Activated CD4-positive, alpha-beta T cell treated with anti-CD3 and anti-CD28 coated beads, Interleukin-10, Interleukin-2, amounts not matched to agents 100 ng/mL and 50 ng/mL, durations not matched to agents 16 hours and 8 hours (primary cell): ENCODE results near the gene SYT15.
"Not testable (repeated sequence)": the region's sequence is repeated elsewhere in the genome, so short reads cannot be mapped to it uniquely, and the experiment has no call there.

Experiments
- DNase-seq: peaks from one replicate; pipeline ENCODE4 v3.0.0-alpha.2; 2020

SYT15 gene

GRCh38 chr10:46578474-46579178, at the start of gene SYT15:
Gene SYT15 (plus strand): TSS chr10:46579128. CDS start chr10:46579169, 41 bp downstream.
- not testable (repeated sequence) for DNase-seq

DNA sequence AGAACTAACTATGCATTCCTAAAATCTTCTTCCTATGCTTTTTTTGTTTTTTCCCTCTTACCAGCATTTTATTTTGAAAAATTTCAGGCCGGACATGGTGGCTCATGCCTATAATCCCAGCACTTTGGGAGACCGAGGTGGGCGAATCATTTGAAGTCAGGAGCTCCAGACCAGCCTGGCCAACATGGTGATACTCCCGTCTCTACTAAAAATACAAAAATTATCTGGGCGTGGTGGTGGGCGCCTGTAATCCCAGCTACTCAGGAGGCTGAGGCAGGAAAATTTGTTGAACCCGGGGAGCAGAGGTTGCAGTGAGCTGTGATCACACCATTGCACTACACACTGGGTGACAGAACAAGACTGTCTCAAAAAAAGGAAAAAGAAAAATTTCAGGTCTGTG, 49.2 kb upstream of the SYT15 start:
- DNase-seq = not testable (repeated sequence)

GRCh38 chr10:46530249-46531186, 48.4 kb upstream of the SYT15 start:
- DNase-seq = no peak

- not testable (repeated sequence) for DNase-seq
These were observed 46.7 kb upstream of the SYT15 start for GRCh38 chr10:46532256-46532655.

- no peak for DNase-seq
These were observed 44.0 kb upstream of the SYT15 start for GRCh38 chr10:46534828-46535524.

DNA sequence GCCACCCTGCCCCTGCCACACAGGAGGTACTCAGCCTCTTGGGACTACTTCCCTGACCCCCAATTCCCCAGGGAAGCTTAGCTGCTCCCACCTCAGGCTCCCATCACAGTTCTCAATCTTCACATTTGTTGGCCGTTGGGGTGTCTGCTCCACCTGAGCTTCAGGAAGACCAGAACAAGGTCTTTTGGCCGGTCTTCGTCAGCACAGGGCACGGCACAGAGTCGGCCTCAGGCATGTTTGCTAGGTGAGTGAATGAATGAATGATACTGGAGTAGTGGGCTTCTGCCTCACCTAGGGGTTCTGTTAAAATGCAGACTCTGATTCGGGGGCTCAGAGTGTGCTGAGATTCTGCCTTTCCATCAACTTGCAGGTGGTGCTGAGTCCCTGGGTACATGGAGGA, 42.8 kb upstream of the SYT15 start:
- no peak for DNase-seq

- no peak for DNase-seq
These were observed 42.1 kb upstream of the SYT15 start for GRCh38 chr10:46536781-46537180.

DNA sequence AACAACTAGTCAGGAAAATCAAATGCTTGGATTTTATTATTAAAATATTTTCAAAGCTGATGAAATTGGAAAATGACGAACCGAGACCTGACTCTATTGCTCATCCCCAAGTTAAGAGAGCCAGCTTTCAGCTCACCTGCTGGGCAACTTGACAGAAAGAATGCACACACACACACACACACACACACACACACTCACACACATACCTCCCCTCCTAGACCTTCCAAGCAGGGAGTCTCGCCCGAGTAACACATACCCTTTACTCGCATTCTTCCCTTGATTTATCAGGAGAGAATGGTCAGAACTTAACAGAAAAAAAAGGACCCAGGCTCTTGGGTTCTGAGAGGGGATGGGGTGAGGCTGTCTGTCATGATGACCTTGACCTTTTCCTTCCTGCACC, 41.6 kb upstream of the SYT15 start:
- no peak for DNase-seq

DNA sequence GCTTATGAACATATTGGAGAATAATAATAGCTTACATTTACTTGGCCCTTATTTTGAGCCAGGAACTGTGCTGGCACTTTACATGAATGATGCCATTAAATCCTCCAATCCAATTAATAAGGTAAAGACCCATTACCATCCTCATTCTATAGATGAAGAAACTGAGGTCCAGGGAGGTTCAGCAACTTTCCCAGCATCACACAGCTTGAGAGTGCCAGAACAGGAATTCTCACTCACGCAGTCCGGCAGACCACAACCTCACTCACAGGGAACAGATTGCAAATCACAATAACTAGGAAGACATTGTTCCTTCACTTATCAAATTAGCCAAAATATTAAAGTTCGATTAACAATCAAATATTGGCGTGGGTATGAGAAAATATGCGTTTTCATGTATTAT, 40.8 kb upstream of the SYT15 start:
- DNase-seq = no peak

DNA sequence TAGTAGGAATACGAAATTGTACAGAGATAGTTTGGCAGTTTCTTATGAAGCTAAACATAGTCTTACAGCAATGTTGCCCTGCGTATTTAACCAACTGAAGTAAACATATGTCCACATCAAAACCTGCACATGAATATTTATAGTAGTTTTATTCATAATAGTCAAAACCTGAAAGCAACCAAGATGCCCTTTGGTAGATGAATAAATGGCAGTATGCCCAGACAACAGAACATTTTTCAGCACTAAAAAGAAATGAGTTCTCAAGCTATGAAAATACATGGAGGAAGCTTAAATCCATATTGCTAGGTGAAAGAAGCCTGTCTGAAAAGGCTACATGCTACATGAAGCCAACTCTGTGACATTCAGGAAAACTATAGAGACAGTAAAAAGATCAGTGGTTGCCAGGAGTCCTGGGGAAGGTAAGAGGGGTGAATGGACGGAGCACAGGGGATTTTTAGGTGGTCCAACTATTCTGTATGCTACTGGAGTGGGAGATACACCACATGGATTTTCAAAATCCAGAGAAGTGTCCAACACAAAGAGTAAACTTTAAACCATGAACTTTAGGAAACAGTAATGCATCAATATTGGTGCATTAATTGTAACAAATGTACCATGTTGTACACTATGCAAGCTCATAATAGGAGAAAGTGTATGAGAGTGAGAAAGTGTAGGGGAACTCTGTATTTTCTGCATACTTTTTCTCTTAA, 40.1 kb upstream of the SYT15 start:
- DNase-seq = no peak

DNA sequence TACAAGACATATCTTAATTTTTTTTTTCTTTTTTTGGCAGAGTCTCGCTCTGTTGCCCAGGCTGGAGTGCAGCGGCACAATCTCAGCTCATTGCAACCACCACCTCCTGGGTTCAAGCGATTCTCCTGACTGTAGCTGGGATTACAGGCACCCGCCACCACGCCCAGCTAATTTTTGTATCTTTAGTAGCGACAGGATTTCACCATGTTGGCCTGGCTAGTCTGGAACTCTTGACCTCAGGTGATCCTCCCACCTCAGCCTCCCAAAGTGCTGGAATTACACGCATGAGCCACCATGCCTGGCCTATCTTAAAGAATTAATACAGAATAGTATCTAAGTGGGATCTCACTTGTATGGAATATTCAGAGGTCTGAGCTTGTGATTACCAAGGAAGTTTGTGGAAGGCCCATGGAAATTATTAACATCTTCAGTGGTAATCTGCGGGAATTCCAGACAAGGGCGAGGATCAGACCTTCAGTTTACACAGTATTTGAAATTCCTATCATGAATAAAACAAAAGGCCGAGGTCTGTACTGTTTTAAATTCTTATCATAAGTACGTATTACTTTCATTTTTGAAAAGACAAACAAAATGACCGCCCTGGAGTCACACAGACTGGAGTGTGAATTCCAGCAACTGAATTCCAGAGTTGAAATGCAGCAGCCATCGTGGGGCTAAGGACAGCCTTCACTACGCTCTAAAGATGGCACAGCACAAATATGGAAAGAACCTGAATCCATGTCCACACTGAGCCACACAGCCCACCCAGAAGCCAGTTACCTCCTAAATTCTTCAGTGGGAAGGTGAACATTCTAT, 39.1 kb upstream of the SYT15 start:
- DNase-seq = no peak

- no peak for DNase-seq
These were observed 38.4 kb upstream of the SYT15 start for GRCh38 chr10:46540412-46541016.

DNA sequence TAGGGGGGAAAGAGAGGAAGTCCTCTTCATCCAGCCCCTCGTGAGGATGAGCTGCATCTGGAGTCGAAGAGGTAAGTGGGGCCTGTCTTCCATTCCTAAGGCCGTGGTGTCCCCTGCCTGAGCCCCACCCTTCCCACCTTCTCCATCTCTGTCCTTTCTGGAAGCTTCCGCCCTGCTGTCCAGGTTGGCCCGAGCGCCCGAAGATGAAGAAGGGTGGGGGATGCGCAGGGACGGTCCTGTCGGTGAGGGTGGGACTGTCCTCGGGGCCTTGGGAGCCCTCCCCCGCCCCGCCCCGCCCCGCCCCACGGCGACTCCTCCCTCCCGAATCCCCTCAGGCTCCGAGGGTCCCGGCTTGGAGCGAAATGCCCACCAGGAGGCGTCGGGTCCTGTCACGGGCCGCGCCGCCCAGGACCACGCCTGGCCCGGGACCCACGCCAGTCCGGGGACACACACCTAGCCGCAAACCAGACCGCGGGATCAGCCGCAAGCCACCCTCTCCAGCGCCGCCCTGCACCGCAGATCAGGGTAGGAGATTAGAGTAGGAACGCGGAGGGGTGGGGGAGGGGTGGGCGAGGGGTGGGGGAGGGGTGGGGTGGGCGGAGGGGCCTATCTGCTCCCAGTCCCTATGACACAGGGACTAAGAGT, 37.8 kb upstream of the SYT15 start:
- DNase-seq = no peak

DNA sequence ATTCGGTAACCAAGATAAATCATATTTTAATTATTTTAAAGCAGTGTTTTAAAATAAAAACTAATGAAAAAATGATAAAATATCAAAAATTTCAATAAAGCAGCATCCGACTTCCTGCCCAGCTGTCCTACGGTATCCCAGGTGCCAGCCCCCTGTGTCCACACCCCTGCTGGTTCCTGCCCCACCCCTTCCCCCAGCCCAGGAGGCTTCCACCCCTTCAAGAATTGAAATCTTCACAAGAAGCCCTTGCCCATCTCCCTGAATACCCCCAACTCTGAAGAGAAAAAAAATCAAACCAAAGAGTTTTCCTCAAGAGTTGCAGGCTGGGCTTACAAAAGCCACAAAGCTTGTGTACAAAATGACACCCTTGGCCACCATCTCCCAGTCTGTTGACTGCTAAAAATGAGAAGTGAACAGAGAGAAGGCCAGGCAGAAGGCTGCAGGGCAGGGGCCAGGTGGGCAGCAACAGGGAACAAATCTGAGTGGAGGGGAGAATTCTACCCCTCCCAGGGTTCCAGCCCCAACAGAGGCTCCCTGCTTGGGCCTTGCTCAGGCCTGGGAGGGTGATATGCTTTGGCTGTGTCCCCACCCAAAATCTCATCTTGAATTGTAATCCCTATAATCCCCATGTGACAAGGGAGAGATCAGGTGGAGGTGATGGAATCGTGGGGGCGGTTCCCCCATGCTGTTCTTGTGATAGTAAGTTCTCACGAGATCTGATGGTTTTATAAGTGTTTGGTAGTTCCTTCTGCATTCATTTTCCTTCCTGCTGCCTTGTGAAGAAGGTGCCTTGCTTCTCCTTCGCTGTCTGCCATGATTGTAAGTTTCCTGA, 37.0 kb upstream of the SYT15 start:
- DNase-seq = no peak

GRCh38 chr10:46542567-46543465, 36.1 kb upstream of the SYT15 start:
- no peak for DNase-seq

GRCh38 chr10:46543466-46544377, 35.2 kb upstream of the SYT15 start:
- no peak for DNase-seq

DNA sequence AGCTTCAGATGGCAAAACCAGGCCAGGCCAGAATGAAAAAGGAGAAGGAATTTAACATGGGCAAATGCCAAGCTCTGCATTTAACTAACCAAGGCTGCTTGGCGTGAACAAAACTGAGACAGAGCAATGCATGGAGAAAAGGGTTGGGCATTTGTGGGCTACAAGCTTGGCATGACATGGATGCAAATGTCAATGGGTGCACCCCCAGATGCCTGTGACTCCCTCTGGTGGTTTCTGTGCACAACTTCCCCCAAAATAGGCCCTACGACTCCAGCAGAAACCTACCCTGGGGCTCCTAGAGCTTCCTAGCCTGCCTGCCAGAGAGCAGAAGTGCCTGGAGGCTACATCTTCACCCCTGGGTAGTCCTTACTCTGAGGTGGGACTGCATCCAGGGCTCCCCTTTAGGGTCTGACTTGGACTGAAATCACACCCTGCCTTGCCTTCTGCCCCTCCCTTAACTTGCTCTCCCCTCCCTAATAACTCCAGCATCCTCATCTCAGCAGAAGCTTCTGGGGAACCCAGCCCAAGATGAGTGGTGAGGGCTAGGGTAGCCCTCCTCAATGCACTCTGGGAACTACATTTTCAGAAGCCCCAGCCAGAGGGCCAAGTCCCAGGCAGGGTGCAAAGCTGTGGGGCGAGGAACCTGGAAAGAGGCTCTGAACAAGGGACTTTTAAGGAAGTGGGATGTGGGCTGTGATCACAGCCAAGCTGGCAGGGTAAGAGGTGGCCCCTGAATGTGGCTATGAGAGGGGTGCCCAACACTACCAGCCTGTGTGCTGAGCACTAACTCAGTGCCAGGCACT, 33.7 kb upstream of the SYT15 start:
- DNase-seq = peak; percentile 34
